Activated naive CD4-positive, alpha-beta T cell treated with Interleukin-2 at 50 U/mL for 16 hours (primary cell): ENCODE data around the gene LIM2.

Experiments used
- DNase-seq: peaks from one replicate; pipeline ENCODE4 v3.0.0-alpha.2; 2020

Gene LIM2

DNA sequence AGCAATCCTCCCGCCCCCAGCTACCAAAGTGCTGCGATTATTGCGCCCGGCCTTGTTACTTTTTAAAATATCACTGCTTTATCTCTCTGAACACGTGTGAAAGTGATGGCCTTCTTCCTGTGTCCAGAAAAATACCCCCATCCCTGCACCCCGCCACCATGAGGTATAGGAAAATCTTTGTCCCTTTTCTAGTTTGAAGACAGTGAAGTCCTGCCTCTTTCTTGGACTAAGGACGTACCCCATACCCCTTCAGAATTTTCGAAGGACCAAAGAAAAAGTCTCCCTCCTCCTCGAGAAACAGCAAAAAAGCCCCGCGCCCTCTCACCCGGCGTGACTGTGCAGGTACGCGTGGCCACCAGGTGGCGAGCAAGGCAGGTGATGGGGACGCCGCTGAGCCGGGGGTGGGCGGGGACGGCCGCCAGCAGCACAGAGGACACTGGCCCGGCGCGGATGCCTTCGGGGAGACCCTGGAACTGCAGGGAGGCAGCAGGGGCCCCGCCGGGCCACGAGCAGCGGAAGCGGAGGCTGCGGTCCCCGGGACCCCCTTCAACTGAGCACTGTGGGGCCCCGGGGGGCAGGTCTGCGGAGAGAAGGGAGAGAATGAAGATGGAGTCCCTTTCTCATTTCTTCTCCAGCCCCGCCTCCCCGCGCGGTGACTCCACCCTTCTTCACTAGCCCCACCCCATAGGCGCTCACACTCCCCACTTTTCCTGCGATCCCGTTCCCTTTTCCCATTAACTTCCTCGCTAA is 49.0 kb downstream of the LIM2 start:
- DNase-seq = peak; percentile 89

DNA sequence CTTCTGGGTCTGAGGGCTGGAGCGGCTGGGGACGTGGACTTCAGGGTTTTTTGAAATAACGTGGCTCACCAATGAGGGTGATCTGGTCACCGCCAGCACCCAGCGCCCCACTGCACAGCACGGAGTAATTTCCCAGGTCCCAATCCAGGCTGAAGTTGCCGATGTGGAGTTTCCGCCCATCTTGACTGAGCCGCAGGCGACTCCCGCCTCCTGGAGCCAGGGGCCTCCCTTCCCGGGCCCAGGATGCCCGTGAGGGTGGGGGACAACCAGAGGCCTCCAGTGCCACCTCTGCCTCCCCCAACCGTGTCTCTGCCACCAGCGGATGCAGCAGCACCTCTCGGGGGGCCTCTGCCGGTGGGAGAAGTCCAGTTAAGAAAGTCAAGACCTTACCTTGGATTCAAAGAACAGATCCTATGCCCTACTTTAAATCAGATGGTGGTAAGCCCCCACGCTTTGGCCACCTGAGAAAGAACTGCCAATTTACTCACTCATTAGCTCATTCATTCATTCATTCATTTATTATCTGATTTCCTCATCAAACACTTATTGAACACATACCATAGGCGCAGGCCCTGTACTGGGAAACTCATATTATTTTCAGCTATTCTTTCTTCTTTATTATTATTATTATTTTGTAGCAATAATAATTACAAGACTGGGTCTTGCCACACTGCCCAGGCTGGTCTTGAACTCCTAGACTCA is 49.8 kb downstream of the LIM2 start:
- no peak for DNase-seq

GRCh38 chr19:51337141-51337860 is 50.5 kb downstream of the LIM2 start:
- no peak for DNase-seq

- DNase-seq = no peak
Measured at GRCh38 chr19:51333836-51334460, 53.8 kb downstream of the LIM2 start.

DNA sequence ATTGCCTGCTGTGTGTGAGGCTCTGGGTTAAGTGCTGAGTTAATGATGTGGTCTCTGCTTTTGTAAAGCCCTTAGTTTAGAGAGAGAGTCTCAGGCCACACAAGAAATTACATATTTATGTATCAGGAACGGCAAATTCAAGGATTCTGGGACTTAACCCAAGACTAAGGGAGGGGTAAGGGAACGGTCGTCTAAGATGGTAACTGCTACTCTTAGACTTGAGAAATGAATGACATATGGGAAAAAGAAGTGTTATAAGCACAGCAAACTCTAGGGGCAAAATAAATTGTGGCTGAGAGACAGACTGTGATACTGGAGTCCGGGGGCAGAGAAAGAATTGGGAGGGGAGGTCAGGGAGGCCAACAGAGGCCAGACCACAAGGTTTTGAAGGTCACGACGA is 56.1 kb downstream of the LIM2 start:
- no peak for DNase-seq

DNA sequence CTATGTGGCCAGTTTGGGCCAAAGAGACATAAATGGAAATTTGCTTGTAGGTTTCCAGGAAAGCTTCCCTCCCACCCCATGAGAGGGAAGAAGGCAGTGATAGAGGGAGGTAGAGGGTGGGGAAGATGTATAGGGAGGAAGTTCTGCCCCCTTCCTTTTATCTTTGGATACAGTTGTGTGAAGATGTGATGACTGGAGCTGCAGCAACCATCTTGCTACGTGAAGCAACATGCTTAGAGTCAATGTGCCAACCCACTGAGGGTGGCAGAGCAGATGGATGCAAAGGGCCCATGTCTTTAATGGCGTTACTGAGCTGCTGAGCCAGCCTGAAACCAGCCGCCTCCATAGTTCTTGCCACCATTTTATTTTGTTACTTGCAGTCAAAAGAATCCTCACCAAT is 56.6 kb downstream of the LIM2 start:
- DNase-seq = no peak

DNA sequence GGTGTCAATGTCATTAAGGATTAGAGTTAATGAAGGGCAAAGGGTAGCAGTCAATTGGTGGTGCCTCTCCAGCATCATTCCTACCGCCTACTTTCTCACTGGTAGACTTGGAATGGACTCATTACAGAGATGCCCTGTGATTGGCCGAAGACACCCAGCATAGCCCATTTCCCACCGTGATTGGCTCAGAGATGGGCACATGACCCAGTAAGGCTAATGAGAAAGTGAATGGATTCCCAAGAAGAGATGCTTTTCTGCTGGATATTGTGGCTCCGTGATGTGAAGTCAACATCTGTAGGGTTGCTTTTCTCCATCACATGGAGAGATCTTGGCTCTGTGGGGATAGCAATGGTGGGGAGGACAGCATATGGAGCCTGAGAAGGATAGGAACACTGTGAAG is 57.4 kb downstream of the LIM2 start:
- DNase-seq = no peak
